Lung (tissue), 12 donors: ENCODE measurements around the gene APBB2. TPM values are rescaled to one million over a fixed set of nuclear protein-coding genes. Genes with fewer than 3 reads are reported as not detected.

ENCODE experiments used
- ATAC-seq: fragments of 200-7000 bp; cut with Tn5 transposase; one replicate; pipeline ENCODE4 v1.9.1; 2020; ENCODE audit warnings: moderate number of reproducible peaks; ENCODE audit not compliant: insufficient read depth, low FRiP score
- DNase-seq, 3 donors: peaks; one replicate each; pipeline ENCODE4 v3.0.0-alpha.2; 2013 to 2017
- H3K27ac ChIP-seq, 2 donors: one replicate each; pipeline ENCODE4 v1.5.1; 2013; ENCODE audit warnings: mild to moderate bottlenecking in 2 of 2, moderate library complexity in 2 of 2, control low read depth in 1 of 2, inconsistent platforms in 1 of 2, low read depth in 1 of 2, low read length in 1 of 2
- H3K27me3 ChIP-seq, 3 donors: one replicate each; pipeline ENCODE4 v1.5.1; 2013; ENCODE audit warnings: low read length in 2 of 3; ENCODE audit not compliant: control insufficient read depth in 3 of 3, insufficient read depth in 3 of 3
- H3K36me3 ChIP-seq, 4 donors: one replicate each; pipeline ENCODE4 v1.5.1; 2013; ENCODE audit warnings: low read length in 4 of 4, mild to moderate bottlenecking in 1 of 4, moderate library complexity in 1 of 4; ENCODE audit not compliant: control insufficient read depth in 4 of 4, insufficient read depth in 4 of 4
- H3K4me1 ChIP-seq, 5 donors: one replicate each; pipeline ENCODE4 v1.5.1; 2013; ENCODE audit warnings: low read length in 5 of 5, mild to moderate bottlenecking in 2 of 5, moderate library complexity in 1 of 5; ENCODE audit not compliant: control insufficient read depth in 5 of 5, insufficient read depth in 5 of 5
- H3K4me3 ChIP-seq: one replicate; pipeline ENCODE4 v1.5.1; 2013; ENCODE audit warnings: mild to moderate bottlenecking, control low read depth, moderate library complexity
- H3K9ac ChIP-seq, 2 donors: one replicate each; pipeline ENCODE4 v1.5.1; 2013; ENCODE audit warnings: low read length in 2 of 2, control low read depth in 1 of 2; ENCODE audit not compliant: insufficient read depth in 1 of 2
- H3K9me3 ChIP-seq, 4 donors: one replicate each; pipeline ENCODE4 v1.5.1; 2013; ENCODE audit warnings: low read length in 3 of 4, mild to moderate bottlenecking in 1 of 4, moderate library complexity in 1 of 4; ENCODE audit not compliant: control insufficient read depth in 4 of 4, insufficient read depth in 3 of 4
- CTCF ChIP-seq: IDR thresholded peaks from 2 replicates; pipeline ENCODE4 v1.5.1; 2012; ENCODE audit warnings: mild to moderate bottlenecking; ENCODE audit errors: control extremely low read depth, extremely low read depth
- WGBS, 2 donors: extraction: QIAGEN DNeasy Blood & Tissue Kit; methylation state at CpG; one replicate each; pipeline ENCODE4 v1.1.7; 2013; 5-methylcytosine and 5-hydroxymethylcytosine counted together
- polyA plus RNA-seq, 2 donors: library from polyadenylated mRNA; stranded (reverse); fragments of 200-250 nt; gene quantifications; one replicate each; pipeline ENCODE4 v1.2.1, GENCODE V29; 2013
- total RNA-seq, 2 donors: library from RNA; depleted of rRNA in 1 of 2; stranded (reverse); fragments of >200 nt in 1 of 2; gene quantifications; one replicate each; pipeline ENCODE4 v1.2.1, GENCODE V29; 2014 to 2021
- donor health status: control.
- donor health status: control.
- donor health status: Bipolar disorder and iron deficiency.
- donor health status: healthy.
- donor health status: DM: yes; HTN: yes; CAD: no.

Gene APBB2
- total and polyA plus RNA-seq, 4 donors, result 13.3 to 99.0 (median 40.4) TPM

GRCh38 chr4:41209901-41210300 is 4.4 kb downstream of the APBB2 start:
- Histone ChIP-seq H3K27ac (no peak overlapping the region), H3K9ac (no peak overlapping the region), H3K36me3 (no peaks in the 10 kb centered on the region), H3K9me3 (no peaks in the 10 kb centered on the region), H3K4me1 (peaks cover 10 to 21% (median 12%) of the 10 kb centered on the region in 5 donors), H3K27me3 (no peaks in the 10 kb centered on the region), H3K4me3 (no peak overlapping the region)
- DNase-seq (no peak), ATAC-seq (no peak)
- no peak for TF ChIP-seq CTCF
- WGBS, 2 donors, result 92 to 97% methylated on average over 9 of the region's 9 CpGs

- Histone ChIP-seq H3K36me3 (no peaks in the 10 kb centered on the region), H3K4me3 (no peak overlapping the region), H3K27ac (peak overlapping the region in 1 of 2 donors; percentile 26), H3K9ac (no peak overlapping the region), H3K9me3 (no peaks in the 10 kb centered on the region), H3K4me1 (peaks cover 9 to 25% (median 12%) of the 10 kb centered on the region in 5 donors), H3K27me3 (no peaks in the 10 kb centered on the region)
- 63 to 84% methylated on average over 5 of the region's 5 CpGs for WGBS, 2 donors
- TF ChIP-seq CTCF, result no peak
- no peak for ATAC-seq
- peak in 1 of 3 donors; percentile 13 for DNase-seq
Observed at GRCh38 chr4:41209187-41209586, 5.2 kb downstream of the APBB2 start.

- Histone ChIP-seq H3K4me1 (peaks cover 2 to 22% (median 9%) of the 10 kb centered on the region in 5 donors), H3K27me3 (no peaks in the 10 kb centered on the region), H3K4me3 (no peak overlapping the region), H3K27ac (no peak overlapping the region), H3K9me3 (no peaks in the 10 kb centered on the region), H3K9ac (no peak overlapping the region), H3K36me3 (no peaks in the 10 kb centered on the region)
- DNase-seq (no peak), ATAC-seq (no peak)
- no peak for TF ChIP-seq CTCF
Observed at GRCh38 chr4:41207291-41207831, 7.0 kb downstream of the APBB2 start.
